ENCODE data around the gene MSLN.
A peak's percentile ranks its signal among the peaks of the same experiment; 100 is the strongest.

The MSLN gene

GRCh38 chr16:800834-801511, 40.4 kb downstream of the MSLN start:
- Histone ChIP-seq H3K9ac (ENCODE audit: low read depth, low read length) (no peak overlapping the region), H2AFZ (ENCODE audit: low read depth, low read length) (no peak overlapping the region), H3K27ac (ENCODE audit: low read length) (no peak overlapping the region), H3K4me1 (ENCODE audit: insufficient read depth, low read length) (no peaks in the 10 kb centered on the region), H3K4me3 (ENCODE audit: low read depth in 1 of 2, low read length in 2 of 2) (no peak overlapping the region), H4K20me1 (ENCODE audit: insufficient read depth, low read length) (peaks cover 32% of the 10 kb centered on the region), H3K9me3 (ENCODE audit: insufficient read depth, low read length, severe bottlenecking) (no peaks in the 10 kb centered on the region), H3K79me2 (ENCODE audit: insufficient read depth, low read length) (no peaks in the 10 kb centered on the region), H3K27me3 (ENCODE audit: insufficient read depth, low read length, poor library complexity) (no peaks in the 10 kb centered on the region), H3K36me3 (ENCODE audit: insufficient read depth, low read length) (peaks cover 20% of the 10 kb centered on the region), H3K4me2 (ENCODE audit: insufficient read depth, low read length) (no peak overlapping the region)
- DNase-seq (no peak), ATAC-seq (ENCODE audit: insufficient read depth, low read depth) (peak; percentile 18)
- TF ChIP-seq, protein P1, sequence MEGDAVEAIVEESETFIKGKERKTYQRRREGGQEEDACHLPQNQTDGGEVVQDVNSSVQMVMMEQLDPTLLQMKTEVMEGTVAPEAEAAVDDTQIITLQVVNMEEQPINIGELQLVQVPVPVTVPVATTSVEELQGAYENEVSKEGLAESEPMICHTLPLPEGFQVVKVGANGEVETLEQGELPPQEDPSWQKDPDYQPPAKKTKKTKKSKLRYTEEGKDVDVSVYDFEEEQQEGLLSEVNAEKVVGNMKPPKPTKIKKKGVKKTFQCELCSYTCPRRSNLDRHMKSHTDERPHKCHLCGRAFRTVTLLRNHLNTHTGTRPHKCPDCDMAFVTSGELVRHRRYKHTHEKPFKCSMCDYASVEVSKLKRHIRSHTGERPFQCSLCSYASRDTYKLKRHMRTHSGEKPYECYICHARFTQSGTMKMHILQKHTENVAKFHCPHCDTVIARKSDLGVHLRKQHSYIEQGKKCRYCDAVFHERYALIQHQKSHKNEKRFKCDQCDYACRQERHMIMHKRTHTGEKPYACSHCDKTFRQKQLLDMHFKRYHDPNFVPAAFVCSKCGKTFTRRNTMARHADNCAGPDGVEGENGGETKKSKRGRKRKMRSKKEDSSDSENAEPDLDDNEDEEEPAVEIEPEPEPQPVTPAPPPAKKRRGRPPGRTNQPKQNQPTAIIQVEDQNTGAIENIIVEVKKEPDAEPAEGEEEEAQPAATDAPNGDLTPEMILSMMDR (IDR thresholded peaks at IDR 0.05; ENCODE audit: borderline replicate concordance, extremely low read depth, low read length, poor library complexity, severe bottlenecking): no peak
- TF ChIP-seq EZH2 (IDR thresholded peaks at IDR 0.05; ENCODE audit: borderline replicate concordance, low read depth, low read length, severe bottlenecking): no peak

DNA sequence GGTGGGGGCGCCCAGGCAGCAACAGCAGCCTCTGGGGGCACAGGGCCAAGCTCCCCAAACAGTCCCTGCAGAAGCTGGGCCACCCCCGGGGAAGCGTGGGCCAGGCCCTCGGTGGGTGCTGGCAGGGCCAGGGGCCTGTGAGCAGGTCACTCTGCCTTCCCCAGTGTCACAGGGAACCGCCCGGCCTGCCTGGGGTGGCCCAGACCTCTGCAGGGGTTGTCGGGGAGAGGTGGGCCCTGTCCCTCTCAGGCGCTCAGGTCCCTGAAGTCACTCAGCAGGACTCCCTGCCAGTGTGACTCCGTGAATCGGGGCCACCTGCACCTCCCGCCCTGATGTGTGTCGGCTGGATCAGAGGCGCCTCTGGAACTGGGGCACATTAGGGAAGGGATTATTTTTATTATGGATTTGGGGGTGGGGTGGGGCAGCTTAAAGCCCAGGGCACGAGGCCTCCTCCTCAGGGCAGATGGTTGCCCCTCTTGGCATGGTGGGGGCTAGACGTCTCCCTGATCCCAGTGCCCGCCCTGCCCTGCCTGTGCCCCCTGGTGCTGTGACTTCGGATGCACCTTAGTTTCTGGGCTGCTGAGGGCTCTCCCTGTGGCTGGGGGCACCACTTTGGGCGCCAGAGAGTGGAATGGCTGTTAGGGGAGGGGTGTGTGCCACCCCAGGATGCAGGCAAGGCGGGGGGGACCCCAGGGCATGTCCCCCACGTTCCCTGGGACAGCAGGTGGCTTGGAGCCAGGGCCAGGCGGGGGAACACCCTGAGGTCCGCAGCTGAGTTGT, 41.2 kb downstream of the MSLN start:
- Histone ChIP-seq H3K4me1 (ENCODE audit: insufficient read depth, low read length) (no peaks in the 10 kb centered on the region), H4K20me1 (ENCODE audit: insufficient read depth, low read length) (peaks cover 28% of the 10 kb centered on the region), H3K9me3 (ENCODE audit: insufficient read depth, low read length, severe bottlenecking) (no peaks in the 10 kb centered on the region), H3K79me2 (ENCODE audit: insufficient read depth, low read length) (no peaks in the 10 kb centered on the region), H3K4me3 (ENCODE audit: low read depth in 1 of 2, low read length in 2 of 2) (no peak overlapping the region), H3K9ac (ENCODE audit: low read depth, low read length) (no peak overlapping the region), H3K4me2 (ENCODE audit: insufficient read depth, low read length) (no peak overlapping the region), H3K36me3 (ENCODE audit: insufficient read depth, low read length) (peaks cover 12% of the 10 kb centered on the region), H3K27ac (ENCODE audit: low read length) (no peak overlapping the region), H2AFZ (ENCODE audit: low read depth, low read length) (no peak overlapping the region), H3K27me3 (ENCODE audit: insufficient read depth, low read length, poor library complexity) (no peaks in the 10 kb centered on the region)
- ATAC-seq (ENCODE audit: insufficient read depth, low read depth) (peak; percentile 20), DNase-seq (no peak)
- TF ChIP-seq, protein P1 (IDR thresholded peaks at IDR 0.05; ENCODE audit: borderline replicate concordance, extremely low read depth, low read length, poor library complexity, severe bottlenecking): no peak
- no peak for TF ChIP-seq EZH2 (IDR thresholded peaks at IDR 0.05; ENCODE audit: borderline replicate concordance, low read depth, low read length, severe bottlenecking)

DNA sequence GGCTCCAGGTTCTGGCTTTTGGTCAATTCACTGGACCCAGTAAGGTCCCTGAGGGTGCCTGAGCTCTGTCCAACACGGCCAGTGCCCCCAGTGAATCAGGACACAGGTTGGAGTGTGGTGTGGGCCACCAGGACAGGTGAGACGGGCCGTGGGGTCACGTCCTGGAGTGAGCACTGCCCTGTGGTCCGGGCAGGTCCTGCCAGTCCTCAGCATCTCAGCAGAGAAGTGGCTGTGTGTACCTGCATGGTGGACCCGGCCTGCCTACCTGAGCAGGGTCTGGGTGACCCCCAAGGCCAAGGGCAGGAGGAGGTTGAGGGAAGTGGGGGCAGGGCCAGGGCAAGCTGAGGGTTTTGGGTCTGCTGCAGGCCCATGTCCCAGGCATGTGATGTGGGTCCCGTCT, 41.9 kb downstream of the MSLN start:
- no peak for TF ChIP-seq EZH2 (IDR thresholded peaks at IDR 0.05; ENCODE audit: borderline replicate concordance, low read depth, low read length, severe bottlenecking)
- TF ChIP-seq, protein P1 (IDR thresholded peaks at IDR 0.05; ENCODE audit: borderline replicate concordance, extremely low read depth, low read length, poor library complexity, severe bottlenecking): no peak
- Histone ChIP-seq H2AFZ (ENCODE audit: low read depth, low read length) (no peak overlapping the region), H3K4me1 (ENCODE audit: insufficient read depth, low read length) (no peaks in the 10 kb centered on the region), H3K36me3 (ENCODE audit: insufficient read depth, low read length) (peaks cover 6% of the 10 kb centered on the region), H3K79me2 (ENCODE audit: insufficient read depth, low read length) (no peaks in the 10 kb centered on the region), H3K4me3 (ENCODE audit: low read depth in 1 of 2, low read length in 2 of 2) (no peak overlapping the region), H3K9ac (ENCODE audit: low read depth, low read length) (no peak overlapping the region), H4K20me1 (ENCODE audit: insufficient read depth, low read length) (peaks cover 22% of the 10 kb centered on the region), H3K27ac (ENCODE audit: low read length) (no peak overlapping the region), H3K9me3 (ENCODE audit: insufficient read depth, low read length, severe bottlenecking) (no peaks in the 10 kb centered on the region), H3K27me3 (ENCODE audit: insufficient read depth, low read length, poor library complexity) (no peaks in the 10 kb centered on the region), H3K4me2 (ENCODE audit: insufficient read depth, low read length) (no peak overlapping the region)
- no peak for ATAC-seq (ENCODE audit: insufficient read depth, low read depth)
- DNase-seq: no peak
